ENCODE data around the gene RNF215.

The RNF215 gene

DNA sequence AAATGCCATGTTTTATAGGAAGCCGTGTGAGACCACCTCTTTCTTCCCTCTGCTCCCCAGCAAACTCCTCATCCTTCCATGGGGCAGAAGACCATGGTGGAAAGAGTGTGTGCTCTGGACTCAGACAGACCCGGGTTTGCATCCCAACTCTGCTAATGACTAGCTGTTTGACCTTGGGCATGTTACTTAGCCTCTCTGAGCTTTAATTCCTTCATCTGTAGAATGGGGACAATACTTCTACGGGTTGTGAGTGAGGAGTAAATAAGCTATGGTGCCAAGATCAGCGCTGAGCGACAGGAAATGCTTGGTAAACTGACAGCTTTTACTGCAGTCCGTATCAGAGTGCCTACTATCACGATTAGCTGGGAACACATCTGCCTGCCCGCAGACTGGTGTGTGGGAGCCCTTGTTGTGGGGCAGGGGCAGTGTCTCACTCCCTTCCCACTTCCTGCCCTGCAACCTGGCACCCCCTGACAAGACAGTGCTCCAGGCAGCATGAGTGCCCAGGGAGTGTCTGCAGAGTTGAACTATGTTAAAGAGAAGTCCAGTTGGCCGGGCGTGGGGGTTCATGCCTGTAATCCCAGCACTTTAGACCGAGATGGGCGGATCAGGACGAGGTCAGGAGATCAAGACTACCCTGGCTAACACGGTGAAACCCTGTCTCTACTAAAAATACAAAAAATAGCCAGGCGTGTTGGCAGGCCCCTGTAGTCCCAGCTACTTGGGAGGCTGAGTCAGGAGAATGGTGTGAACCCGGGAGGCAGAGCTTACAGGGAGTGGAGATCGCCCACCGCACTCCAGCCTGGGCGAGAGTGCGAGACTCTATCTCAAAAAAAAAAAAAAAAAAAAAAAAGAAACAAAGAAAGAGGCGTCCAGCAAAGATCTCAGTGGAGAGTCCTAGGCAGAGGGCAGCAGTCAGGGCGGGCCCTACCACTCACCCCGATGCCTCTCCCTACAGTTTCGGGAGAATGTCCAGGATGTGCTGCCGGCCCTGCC, 11.8 kb upstream of the RNF215 start:
- in situ Hi-C loops (cut with MboI; ENCODE audit: low pct_unique_long_range_greater_than_20kb, low sequenced_read_pairs): loop anchor here (25.0 kb wide), 1 partner anchor 287 kb away; no protein-coding TSS in a partner anchor
- DNase-seq: peak; percentile 52

DNA sequence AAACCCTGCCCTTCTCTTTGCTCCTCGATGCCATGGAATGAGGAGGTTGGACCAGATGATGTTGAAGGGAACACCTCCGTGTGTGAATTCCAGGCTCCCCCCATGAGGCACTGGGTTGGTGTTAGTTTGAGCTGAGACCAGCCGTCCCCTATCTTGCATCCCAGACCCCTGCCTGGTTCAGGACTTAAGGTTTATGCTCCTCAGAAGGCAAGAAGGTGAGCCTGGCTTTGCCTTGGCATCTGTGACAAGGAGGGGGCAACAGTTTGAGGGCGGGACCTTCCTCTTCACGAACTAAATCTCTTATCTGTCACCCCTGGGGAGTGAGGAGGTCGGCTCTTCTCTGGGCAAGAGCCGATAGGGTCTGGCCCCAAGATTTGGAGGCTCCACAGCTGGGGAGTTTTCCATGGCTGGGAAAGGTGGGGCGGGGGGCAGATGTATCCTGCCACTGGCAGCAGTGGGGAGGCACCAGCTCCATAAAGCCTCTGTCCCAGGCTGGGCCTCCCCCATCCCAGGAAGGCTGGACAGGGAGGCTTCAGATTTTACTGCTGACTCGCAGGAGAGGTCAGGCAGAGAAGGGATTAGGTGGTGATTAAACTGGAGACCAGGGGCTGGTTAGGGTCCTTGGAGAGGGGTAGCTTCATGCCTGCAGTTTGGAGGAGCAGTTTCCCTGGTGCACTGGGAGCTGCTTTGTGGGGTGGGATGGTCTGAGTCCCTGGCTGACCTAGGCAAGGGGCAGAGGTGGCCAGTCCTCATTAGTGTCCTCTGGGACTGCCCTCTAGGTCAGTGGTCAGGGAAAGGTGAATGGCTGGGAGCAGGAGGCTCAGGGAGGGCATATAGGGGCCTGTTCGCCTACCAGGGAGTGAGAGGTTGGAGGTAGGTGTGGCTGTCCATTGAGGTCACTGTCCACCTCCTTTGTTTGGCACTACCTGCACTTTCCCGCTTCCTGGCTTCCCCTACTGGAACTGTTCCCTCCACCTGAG, 10.7 kb upstream of the RNF215 start:
- in situ Hi-C loops (cut with MboI; ENCODE audit: low pct_unique_long_range_greater_than_20kb, low sequenced_read_pairs): loop anchor here (25.0 kb wide), 1 partner anchor 286 kb away; no protein-coding TSS in a partner anchor
- DNase-seq: no peak

DNA sequence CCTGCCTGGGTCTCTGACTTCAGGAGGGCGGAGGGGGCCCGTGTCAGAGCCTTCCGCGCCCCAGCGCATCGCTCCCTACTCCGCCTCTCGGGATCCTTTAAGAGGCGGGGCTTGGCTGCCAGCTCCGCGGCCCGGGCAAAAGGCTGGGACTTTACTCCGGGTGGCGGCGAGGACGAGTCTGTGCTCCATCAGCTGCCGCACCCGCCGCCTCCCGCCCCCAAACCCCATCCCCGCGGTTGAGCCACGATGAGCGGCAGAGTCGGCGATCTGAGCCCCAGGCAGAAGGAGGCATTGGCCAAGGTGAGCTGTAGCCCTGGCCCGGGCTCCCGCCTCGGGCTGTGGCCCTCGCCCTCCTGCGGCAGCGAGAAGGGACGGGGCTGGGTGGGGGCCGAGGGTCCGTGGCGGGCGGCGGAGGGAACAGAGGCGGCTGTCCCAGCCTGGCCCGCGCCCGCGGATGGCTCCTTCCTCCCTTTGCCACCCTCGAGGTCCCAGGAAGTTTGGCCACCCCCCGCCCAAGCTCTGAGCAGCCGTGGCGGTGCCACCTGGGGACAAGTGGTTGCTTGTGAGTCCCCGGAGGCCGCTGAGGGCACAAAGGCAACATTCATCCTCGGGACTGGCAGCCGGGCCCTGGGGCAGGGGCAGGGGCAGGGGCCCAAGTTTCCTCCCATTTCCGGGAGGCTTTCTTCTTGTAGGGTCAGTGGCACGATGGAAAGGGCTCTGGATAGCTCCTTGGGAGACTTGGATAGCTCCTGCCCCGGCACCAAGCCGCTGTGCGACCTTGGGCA, 9.9 kb upstream of the RNF215 start, which contains the start of gene SEC14L2:
TSS of gene SEC14L2 (plus strand) at position 148 of the 785 bp plus-strand sequence. CDS start at position 247, 99 bp downstream.
- in situ Hi-C loops (cut with MboI; ENCODE audit: low pct_unique_long_range_greater_than_20kb, low sequenced_read_pairs): loop anchor here (25.0 kb wide), 1 partner anchor 285 kb away; no protein-coding TSS in a partner anchor
- DNase-seq: peak; percentile 52

DNA sequence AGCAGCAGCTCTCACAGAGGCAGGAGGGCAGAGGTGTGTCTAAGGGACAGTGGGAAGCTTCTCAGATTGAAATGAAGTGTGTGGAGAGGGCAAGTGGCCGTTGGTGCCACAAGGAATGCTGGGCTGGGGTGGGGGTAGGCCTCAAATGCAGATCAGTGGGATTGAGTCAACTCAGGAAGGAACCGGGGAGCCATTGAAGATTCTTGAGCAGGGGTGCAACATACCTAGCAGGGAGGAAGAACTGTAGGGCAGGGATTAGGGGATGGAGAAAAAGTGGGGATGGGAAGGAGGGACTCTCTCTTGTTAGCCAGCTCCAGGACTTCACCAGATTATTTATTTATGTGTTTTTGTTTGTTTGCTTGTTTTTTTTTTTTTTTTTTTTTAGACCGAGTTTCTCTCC, 6.7 kb upstream of the RNF215 start:
- in situ Hi-C loops (cut with MboI; ENCODE audit: low pct_unique_long_range_greater_than_20kb, low sequenced_read_pairs): loop anchor here (25.0 kb wide), 1 partner anchor 282 kb away; no protein-coding TSS in a partner anchor
- no peak for DNase-seq

DNA sequence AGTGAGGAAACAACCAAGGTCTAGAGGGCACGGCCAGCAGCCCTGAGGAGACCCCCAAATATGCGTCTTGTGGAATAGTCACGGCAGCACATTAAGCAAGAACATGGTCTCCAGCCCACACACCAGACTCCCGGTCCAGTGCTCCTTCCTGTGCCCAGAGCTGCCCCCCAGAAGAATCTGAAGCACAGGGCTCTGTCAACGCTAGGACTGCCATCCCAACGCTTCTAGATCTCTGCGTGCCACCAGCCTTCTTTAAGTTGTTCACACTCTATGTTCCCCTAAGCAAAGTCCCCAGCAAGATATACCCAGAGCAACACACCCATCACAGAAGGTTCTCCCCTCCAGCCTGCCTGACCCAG, 6.1 kb upstream of the RNF215 start:
- in situ Hi-C loops (cut with MboI; ENCODE audit: low pct_unique_long_range_greater_than_20kb, low sequenced_read_pairs): loop anchor here (25.0 kb wide), 1 partner anchor 281 kb away; no protein-coding TSS in a partner anchor
- DNase-seq: no peak

DNA sequence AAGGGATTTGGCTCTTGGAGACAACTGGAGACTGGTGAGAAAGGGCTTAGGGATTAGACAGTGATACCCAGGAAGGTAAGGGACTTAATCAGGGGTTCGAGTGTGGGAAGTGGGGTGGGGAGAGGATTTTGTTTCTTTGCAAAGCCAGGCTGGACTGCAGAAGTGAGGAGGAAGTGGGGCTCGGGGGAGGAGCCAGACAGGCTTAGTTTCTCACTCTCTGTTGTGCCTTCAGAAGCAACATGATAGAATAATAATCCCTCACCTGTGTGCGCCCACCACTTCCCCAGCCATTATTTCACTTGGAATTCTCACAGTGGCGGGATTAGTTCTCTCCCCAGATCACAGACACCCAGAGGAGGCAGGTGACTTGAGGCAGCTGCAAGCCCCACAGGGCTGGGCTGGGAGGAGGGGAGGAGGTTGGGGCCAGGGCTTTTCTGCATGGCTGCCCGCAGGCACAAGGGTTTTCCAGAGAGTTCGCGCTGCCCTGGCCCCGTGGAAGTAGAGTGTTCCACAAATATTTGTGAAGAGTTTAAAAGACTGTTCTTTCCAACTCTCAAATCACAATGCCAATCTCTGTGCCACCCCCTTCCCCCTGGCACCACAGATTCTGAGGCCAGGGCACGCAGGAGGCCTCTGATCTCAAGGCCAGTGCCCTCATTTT, 5.6 kb upstream of the RNF215 start:
- DNase-seq: peak; percentile 57
- in situ Hi-C loops (cut with MboI; ENCODE audit: low pct_unique_long_range_greater_than_20kb, low sequenced_read_pairs): loop anchor here (25.0 kb wide), 1 partner anchor 280 kb away; no protein-coding TSS in a partner anchor

DNA sequence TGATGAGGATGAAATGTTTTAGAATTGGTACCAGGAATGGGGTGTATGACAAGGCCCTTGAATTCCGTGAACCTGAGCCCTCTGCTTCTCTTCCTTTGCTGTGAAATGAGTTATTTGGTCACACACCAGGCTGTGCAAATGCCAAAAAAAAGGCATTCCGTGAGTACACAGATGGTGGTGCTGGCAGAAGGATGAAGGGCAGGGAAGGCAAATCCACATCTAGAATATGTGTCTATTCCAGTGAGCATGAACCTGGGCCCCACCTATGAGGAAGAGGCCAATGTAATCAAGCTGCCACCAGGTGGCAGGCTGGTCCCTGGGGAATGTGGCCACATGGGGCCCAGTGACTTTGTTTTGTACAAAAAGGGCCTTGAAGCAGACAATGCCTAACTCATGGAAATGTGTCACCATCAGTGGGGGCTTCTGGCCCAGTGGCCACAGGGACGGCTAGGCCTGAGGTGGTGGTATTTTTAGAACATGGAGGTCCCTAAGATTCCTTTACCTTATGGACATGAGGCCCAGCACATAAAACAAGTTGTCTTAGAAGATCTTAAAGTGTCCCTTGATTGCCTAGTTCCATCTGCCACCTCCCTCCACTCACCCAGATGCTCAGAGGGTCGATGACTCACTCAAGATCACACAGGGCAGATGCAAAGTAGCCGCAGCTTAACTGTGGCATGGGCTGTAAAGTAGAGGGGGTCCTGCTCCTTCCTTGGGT, 3.9 kb upstream of the RNF215 start:
- in situ Hi-C loops (cut with MboI; ENCODE audit: low pct_unique_long_range_greater_than_20kb, low sequenced_read_pairs): loop anchor here (25.0 kb wide), 1 partner anchor 279 kb away; no protein-coding TSS in a partner anchor
- DNase-seq: peak; percentile 87

DNA sequence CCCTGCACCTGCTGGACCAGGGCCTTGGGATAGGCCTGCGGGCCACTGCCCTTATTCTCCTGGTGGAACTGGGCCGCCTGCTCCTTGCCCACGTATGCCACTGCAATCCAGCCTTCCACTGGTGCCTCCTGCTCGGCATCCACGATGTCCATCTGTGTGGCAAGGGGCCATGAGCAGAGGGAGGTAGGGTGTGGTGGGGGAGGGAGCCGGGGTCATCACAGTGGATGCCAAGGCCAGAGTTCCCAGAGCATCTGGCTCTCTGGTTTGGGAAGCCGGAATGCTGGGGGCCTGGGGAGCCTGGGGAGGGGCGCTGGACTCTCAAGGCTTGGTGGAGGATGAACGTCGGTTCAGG, 627 bp downstream of the RNF215 start:
- in situ Hi-C loops (cut with MboI; ENCODE audit: low pct_unique_long_range_greater_than_20kb, low sequenced_read_pairs): loop anchor here (25.0 kb wide), 1 partner anchor 274 kb away; no protein-coding TSS in a partner anchor
- no peak for DNase-seq

DNA sequence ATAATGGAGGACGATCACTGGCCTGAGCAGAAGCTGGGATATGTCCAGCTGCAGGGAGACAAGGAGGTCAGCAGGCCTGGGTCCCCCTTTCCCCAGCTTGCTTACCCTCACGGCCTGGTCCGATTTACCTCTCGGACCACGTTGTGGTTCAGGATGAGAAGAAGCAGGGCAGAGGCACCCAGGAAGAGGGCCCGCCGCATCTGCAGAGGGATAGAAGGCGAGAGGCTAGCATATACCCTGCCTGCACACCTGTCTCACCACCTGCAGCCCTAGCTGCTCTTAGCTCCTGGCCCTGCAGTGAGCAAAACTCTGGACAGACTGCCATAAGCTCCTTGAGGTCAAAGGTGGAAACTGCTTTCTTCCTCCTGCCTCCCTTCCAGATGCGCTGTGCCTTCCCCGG, 1.3 kb downstream of the RNF215 start:
- in situ Hi-C loops (cut with MboI; ENCODE audit: low pct_unique_long_range_greater_than_20kb, low sequenced_read_pairs): loop anchor here (25.0 kb wide), 1 partner anchor 274 kb away; no protein-coding TSS in a partner anchor
- no peak for DNase-seq

DNA sequence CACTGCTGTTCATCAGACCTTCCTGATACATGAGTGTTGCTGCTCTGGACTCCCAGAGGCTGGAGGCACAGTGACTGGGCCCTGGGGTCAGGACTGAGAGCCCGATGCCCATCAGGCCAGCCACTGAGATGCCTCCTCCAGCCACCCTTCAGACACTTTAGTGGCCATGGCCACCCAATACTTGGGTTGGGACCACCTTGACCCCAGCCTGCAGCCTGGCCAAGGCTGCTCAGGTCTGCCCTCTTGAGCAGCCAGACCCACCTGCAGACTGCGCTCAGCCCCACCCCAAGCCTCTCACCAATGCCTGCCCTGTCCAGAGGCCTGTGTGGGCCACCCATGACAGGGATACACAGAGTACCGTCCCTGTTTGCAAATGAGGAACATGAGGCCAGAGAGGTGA, 4.2 kb downstream of the RNF215 start:
- no peak for DNase-seq
- in situ Hi-C loops (cut with MboI; ENCODE audit: low pct_unique_long_range_greater_than_20kb, low sequenced_read_pairs): loop anchor here (25.0 kb wide), 1 partner anchor 271 kb away; no protein-coding TSS in a partner anchor

DNA sequence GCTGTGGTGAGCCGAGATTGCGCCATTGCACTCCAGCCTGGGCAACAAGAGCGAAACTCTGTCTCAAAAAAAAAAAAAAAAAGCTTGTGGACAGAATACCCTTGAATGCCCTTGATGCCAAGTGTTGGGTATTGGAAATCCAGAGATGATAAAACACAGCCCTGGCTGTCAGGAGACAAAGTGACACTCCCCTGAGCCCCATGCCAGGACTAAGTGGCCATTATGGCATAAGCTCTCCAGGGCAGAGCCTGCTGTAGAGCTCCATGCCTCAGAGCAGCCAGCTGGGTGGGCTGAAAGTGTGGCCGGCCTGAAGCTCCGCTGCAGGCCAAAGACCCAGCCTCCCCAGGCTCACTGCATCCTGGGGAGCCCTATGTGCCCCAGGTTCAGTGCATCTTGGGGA, 4.9 kb downstream of the RNF215 start:
- DNase-seq: no peak
- in situ Hi-C loops (cut with MboI; ENCODE audit: low pct_unique_long_range_greater_than_20kb, low sequenced_read_pairs): loop anchor here (25.0 kb wide), 1 partner anchor 270 kb away; no protein-coding TSS in a partner anchor

DNA sequence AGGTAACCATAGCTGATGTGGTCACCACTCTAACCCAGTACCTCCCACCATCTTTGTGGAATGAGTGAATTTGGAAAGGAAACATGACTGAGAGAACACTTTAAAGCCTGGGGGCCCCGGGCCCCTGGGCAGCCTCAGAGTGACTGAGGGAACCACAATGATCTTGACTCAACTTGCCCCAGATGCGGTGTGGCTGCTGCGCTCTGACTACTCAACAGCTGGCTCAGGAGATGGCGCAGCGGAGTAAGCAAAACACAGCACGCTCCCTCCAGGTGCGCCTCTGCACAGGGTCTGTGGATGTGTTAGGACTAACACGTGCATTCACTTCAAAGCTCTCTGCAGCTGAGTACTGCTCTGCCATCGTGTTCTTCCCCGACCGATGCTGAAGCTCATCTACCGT, 5.9 kb downstream of the RNF215 start:
- in situ Hi-C loops (cut with MboI; ENCODE audit: low pct_unique_long_range_greater_than_20kb, low sequenced_read_pairs): loop anchor here (25.0 kb wide), 1 partner anchor 269 kb away; no protein-coding TSS in a partner anchor
- no peak for DNase-seq

DNA sequence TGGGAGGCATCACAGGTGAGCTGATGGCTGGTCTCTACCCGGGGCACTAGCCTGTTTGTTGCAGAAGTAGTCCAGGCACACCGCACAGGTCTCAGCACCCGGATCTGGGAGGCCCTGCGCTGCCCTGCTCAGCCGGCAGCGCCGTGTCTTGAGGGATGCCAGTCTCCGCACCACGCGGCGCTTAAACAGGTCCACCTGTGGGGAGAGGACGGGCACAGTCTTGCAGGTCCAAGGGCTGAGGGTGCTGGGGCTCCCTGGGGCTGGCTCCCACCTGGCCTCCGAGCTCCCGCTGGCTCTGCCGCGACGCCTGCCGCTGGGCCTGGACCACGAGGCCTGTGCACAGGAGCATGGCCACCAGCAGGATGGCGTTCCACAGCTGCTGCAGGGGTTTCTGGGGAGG, 7.2 kb downstream of the RNF215 start:
- no peak for DNase-seq
- in situ Hi-C loops (cut with MboI; ENCODE audit: low pct_unique_long_range_greater_than_20kb, low sequenced_read_pairs): loop anchor here (25.0 kb wide), 1 partner anchor 268 kb away; no protein-coding TSS in a partner anchor

DNA sequence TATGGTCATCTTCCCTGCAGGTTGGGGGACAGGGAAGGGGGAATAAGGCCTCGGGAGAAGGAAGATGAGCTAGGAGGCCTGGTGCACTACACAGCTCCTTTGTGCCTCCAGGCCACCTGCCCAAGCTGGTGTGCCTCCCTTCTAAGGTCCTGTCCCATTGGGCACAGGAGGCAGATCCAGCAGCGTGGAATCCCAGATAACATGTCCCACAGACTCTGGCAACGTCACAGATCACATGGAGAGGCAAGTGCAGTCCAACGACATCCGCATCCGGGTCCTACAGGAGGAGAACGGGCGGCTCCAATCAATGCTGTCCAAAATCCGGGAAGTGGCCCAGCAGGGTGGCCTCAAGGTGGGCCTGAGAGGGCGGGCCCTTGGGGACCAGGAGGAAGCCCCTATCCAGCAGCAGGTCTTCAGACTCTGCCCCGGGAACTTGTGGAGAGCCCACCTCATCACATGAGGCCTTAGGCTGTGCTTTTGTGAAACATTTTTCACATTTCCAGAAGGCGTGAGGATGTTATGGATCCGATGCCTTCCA, 11.8 kb downstream of the RNF215 start:
- in situ Hi-C loops (cut with MboI; ENCODE audit: low pct_unique_long_range_greater_than_20kb, low sequenced_read_pairs): loop anchor here (25.0 kb wide), 1 partner anchor 263 kb away; no protein-coding TSS in a partner anchor
- DNase-seq: no peak

DNA sequence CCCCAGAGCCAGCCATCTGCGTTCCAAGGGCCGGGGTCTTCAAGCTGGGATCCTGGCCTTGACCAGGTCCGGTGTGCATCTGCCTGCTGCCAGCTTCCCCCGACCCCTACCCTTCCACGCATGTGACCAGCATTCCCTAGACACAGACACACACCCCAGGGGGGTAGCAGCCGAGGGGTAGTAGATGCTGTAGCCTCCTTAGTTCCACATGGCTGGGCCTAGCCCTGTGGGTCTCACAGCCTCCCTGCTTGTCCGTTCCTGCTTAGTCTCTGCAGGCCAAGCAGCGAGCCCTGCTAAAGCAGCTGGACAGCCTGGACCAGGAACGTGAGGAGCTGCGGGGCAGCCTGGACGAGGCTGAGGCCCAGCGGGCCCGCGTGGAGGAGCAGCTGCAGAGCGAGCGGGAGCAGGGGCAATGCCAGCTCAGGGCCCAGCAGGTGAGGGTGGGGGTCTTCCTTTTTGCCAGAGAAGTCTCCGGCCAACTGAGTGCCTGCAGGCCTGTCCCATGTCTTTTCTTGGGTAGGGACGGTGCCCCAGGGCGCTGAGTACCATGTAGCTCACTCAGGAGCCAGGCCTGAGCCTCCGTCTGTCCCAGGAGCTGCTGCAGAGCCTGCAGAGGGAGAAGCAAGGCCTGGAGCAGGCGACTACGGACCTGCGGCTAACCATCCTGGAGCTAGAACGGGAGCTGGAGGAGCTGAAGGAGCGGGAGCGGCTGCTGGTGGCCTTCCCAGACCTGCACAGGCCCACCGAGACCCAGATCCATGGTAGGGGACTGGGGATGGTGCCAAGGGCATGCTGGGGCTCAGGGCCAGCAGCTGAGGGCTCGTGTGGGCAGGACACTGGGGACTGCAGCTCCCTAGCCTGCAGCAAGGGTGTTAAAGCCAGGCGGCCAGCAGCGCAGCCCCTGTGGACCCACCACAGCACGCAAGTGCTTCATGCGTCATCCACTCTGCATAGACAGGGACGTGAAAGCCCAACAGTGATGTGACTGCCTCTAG, 13.6 kb downstream of the RNF215 start:
- DNase-seq: no peak
- in situ Hi-C loops (cut with MboI; ENCODE audit: low pct_unique_long_range_greater_than_20kb, low sequenced_read_pairs): no loop called here

DNA sequence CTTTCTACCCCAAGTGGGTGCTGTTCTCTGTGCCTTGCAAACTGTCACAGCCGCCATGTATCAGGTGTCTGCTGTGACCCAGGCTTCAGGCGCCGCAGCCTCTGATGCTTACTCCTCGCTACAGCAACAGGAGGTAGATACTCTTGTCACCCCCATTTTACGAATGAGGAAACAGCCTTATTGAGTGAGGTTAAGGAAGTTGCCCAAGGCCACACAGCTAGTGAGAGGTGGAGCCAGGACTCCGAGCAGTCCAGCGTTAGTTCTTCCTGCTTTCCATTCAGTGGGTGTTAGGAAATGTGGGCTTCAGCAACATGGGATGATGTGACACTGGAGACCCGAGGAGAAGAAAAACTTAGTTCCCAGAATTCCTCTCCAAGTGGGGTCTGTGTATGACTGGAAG, 14.3 kb downstream of the RNF215 start:
- in situ Hi-C loops (cut with MboI; ENCODE audit: low pct_unique_long_range_greater_than_20kb, low sequenced_read_pairs): no loop called here
- peak; percentile 9 for DNase-seq
